Endodermal cell (in vitro differentiated cells): ENCODE measurements around the gene CRYL1. TPM values are rescaled to one million over a fixed set of nuclear protein-coding genes. Genes with fewer than 3 reads are reported as not detected.

Experiments used
- DNase-seq: peaks from one replicate; pipeline ENCODE4 v3.0.0-alpha.2; 2017
- H3K27ac ChIP-seq: 2 replicates; pipeline ENCODE4 v1.5.1; 2013; ENCODE audit warnings: mild to moderate bottlenecking, low read depth, low read length, moderate library complexity
- H3K27me3 ChIP-seq: 2 replicates; pipeline ENCODE4 v1.6.1; 2013; ENCODE audit warnings: mild to moderate bottlenecking, low read length, moderate library complexity; ENCODE audit not compliant: insufficient read depth, control insufficient read depth, poor library complexity, severe bottlenecking
- H3K36me3 ChIP-seq: 2 replicates; pipeline ENCODE4 v1.7.0; 2013; ENCODE audit warnings: mild to moderate bottlenecking, low read length, moderate library complexity; ENCODE audit not compliant: control insufficient read depth, insufficient read depth
- H3K4me1 ChIP-seq: one replicate; pipeline ENCODE4 v1.7.0; 2013; ENCODE audit warnings: low read length; ENCODE audit not compliant: control insufficient read depth, insufficient read depth
- H3K4me3 ChIP-seq: 2 replicates; pipeline ENCODE4 v1.5.1; 2013; ENCODE audit warnings: mild to moderate bottlenecking, low read length, moderate library complexity
- H3K9ac ChIP-seq: 2 replicates; pipeline ENCODE4 v1.6.1; 2013; ENCODE audit warnings: mild to moderate bottlenecking, low read length, moderate library complexity; ENCODE audit not compliant: poor library complexity, severe bottlenecking; ENCODE audit errors: extremely low read depth
- H3K9me3 ChIP-seq: 2 replicates; pipeline ENCODE4 v1.6.1; 2013; ENCODE audit warnings: mild to moderate bottlenecking, low read length, moderate library complexity; ENCODE audit not compliant: control insufficient read depth
- H3K27ac Mint-ChIP-seq: 2 replicates; pipeline ENCODE4 v1.8.0; 2020; ENCODE audit warnings: mixed read lengths
- H3K27me3 Mint-ChIP-seq: 2 replicates; pipeline ENCODE4 v1.8.0; 2021; ENCODE audit warnings: mild to moderate bottlenecking, mixed read lengths; ENCODE audit not compliant: insufficient read depth
- H3K36me3 Mint-ChIP-seq: 2 replicates; pipeline ENCODE4 v1.8.0; 2020; ENCODE audit warnings: low read depth, mixed read lengths
- H3K4me1 Mint-ChIP-seq: 2 replicates; pipeline ENCODE4 v1.8.0; 2020; ENCODE audit warnings: mixed read lengths
- H3K4me3 Mint-ChIP-seq: 2 replicates; pipeline ENCODE4 v1.8.0; 2020; ENCODE audit warnings: mild to moderate bottlenecking, moderate library complexity, mixed read lengths
- H3K9me3 Mint-ChIP-seq: 2 replicates; pipeline ENCODE4 v1.8.0; 2020; ENCODE audit warnings: mild to moderate bottlenecking, mixed read lengths
- WGBS, 2 experiments: methylation state at CpG; one replicate each; pipeline versions ENCODE4 v1.1.5 to v1.1.7; 2013; ENCODE audit warnings: missing lambda C conversion rate in 2 of 2, mixed read lengths in 1 of 2; ENCODE audit not compliant: insufficient coverage in 1 of 2, insufficient read length in 1 of 2; 5-methylcytosine and 5-hydroxymethylcytosine counted together
- total RNA-seq, 2 donors: library from RNA; stranded (reverse); fragmentation: NEBNext Ultra II Directional in 1 of 2; extraction: Animal tissue kit (Norgen Biotek cat#: 25700) in 1 of 2; gene quantifications; 2 replicates in 1 of 2; 3 replicates in 1 of 2; pipeline ENCODE4 v1.2.1, GENCODE V29; 2021
- TF ChIP-seq, protein P1 (sequence below): fragments of 200-600 bp; sonication (generic); conservative IDR thresholded peaks from 2 replicates; pipeline ENCODE4 v1.5.0; 2021; ENCODE audit warnings: antibody characterized with exemption, mild to moderate bottlenecking

CRYL1 gene
- total RNA-seq, 2 donors from 2014 or later: 1.7 to 4.1 TPM

DNA sequence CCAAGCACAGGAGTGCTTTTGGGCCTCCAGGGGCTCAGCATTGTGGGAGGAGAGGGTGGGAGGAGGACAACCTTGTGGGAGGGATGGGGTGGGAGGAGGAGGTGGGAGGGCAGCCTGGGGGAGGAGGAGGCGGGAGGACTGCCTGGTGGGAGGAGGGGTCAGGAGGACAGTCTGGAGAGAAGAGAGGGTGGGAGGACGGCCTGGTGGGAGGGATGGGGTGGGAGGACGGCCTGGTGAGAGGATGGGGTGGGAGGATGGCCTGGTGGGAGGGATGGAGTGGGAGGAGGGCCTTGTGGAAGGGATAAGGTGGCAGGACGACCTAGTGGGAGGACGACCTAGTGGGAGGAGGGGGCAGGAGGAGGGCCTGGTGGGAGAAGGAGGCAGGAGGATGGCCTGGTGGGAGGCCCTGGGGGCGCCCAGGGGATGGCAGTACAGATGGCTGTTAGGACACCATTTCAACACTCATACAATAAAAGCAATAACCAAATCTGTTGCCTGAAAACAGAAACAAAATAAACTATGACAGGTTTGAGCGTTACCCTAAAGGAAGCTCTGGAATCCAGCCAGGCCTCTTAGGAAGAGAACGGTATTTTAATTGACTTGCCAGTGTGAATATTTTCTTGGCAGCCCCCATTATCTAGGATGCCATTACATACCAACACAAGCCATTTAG is 63.7 kb downstream of the CRYL1 start:
- Histone ChIP-seq H3K27ac (no peak overlapping the region), H3K9ac (no peak overlapping the region), H3K4me1 (no peaks in the 10 kb centered on the region), H3K27me3 (no peaks in the 10 kb centered on the region), H3K36me3 (no peaks in the 10 kb centered on the region), H3K9me3 (no peaks in the 10 kb centered on the region), H3K4me3 (no peak overlapping the region)
- Mint-ChIP-seq H3K27ac (no peak overlapping the region), H3K9me3 (no peaks in the 10 kb centered on the region), H3K36me3 (no peaks in the 10 kb centered on the region), H3K4me3 (no peak overlapping the region), H3K27me3 (no peaks in the 10 kb centered on the region), H3K4me1 (peaks cover 10% of the 10 kb centered on the region)
- TF ChIP-seq, protein P1, sequence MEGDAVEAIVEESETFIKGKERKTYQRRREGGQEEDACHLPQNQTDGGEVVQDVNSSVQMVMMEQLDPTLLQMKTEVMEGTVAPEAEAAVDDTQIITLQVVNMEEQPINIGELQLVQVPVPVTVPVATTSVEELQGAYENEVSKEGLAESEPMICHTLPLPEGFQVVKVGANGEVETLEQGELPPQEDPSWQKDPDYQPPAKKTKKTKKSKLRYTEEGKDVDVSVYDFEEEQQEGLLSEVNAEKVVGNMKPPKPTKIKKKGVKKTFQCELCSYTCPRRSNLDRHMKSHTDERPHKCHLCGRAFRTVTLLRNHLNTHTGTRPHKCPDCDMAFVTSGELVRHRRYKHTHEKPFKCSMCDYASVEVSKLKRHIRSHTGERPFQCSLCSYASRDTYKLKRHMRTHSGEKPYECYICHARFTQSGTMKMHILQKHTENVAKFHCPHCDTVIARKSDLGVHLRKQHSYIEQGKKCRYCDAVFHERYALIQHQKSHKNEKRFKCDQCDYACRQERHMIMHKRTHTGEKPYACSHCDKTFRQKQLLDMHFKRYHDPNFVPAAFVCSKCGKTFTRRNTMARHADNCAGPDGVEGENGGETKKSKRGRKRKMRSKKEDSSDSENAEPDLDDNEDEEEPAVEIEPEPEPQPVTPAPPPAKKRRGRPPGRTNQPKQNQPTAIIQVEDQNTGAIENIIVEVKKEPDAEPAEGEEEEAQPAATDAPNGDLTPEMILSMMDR: no peak
- 84 to 85% methylated on average over 2 to 7 of the region's 8 CpGs for WGBS, 2 experiments
- DNase-seq: no peak

DNA sequence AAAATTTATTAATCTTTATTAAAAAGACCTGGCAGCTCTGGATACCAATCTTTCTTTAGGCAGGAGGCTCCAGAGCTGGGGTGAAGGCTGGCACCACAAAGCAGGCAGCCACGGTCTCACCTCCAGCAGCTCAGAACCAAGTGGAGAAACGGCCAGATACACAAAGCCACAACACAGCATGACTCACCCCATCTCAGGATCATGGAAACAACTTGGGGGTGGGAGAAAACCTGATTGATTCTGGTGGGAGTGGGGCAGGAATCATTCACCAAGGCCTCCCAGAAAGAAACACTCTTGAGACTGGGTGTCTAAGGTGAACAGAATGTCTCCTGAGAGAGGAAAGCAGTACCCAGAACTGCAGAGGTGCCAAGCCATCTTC is 64.2 kb downstream of the CRYL1 start:
- H3K27ac Mint-ChIP-seq: no peak overlapping the region
- no peaks in the 10 kb centered on the region for H3K4me1 ChIP-seq
- 68% methylated on average over 2 of the region's 2 CpGs; no CpG with 5 or more reads in 1 of the 2 experiments for WGBS, 2 experiments

DNA sequence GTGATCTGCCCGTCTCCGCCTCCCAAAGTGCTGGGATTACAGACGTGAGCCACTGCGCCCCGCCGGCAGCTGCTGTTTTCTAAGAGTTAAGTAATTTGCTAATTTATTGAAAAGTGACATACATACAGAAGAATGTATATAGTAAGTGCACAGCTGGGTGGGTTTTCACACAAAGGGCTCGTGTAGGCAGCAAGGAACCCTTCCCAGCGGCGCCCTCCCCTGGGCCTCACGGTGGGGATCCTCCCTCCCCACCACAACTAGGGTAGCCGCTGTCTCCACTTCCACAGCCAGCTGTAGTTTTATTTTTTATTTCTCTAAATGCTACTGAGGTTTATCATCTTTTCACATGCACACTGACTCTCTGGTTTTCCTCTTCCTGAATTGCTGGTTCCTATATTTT is 64.9 kb downstream of the CRYL1 start:
- H3K36me3 ChIP-seq: no peaks in the 10 kb centered on the region
- WGBS, 2 experiments: 92 to 93% methylated on average over 3 to 11 of the region's 11 CpGs
- Mint-ChIP-seq H3K4me3 (no peak overlapping the region), H3K27ac (no peak overlapping the region), H3K4me1 (peaks cover 10% of the 10 kb centered on the region), H3K27me3 (no peaks in the 10 kb centered on the region), H3K9me3 (no peaks in the 10 kb centered on the region), H3K36me3 (no peaks in the 10 kb centered on the region)
- no peaks in the 10 kb centered on the region for H3K4me1 ChIP-seq
- no peaks in the 10 kb centered on the region for H3K9me3 ChIP-seq
- H3K27me3 ChIP-seq: no peaks in the 10 kb centered on the region
- TF ChIP-seq, protein P1: no peak
- no peak overlapping the region for H3K4me3 ChIP-seq
- no peak overlapping the region for H3K9ac ChIP-seq
- no peak for DNase-seq
- no peak overlapping the region for H3K27ac ChIP-seq

More for the DNA sequence above, 64.2 kb downstream of the CRYL1 start:
- no peak for DNase-seq
- Histone ChIP-seq H3K4me3 (no peak overlapping the region), H3K9me3 (no peaks in the 10 kb centered on the region), H3K27ac (no peak overlapping the region), H3K36me3 (no peaks in the 10 kb centered on the region), H3K27me3 (no peaks in the 10 kb centered on the region), H3K9ac (no peak overlapping the region)
- Mint-ChIP-seq H3K4me3 (no peak overlapping the region), H3K27me3 (no peaks in the 10 kb centered on the region), H3K36me3 (no peaks in the 10 kb centered on the region), H3K4me1 (peaks cover 10% of the 10 kb centered on the region), H3K9me3 (no peaks in the 10 kb centered on the region)
- TF ChIP-seq, protein P1: no peak
